MCF 10A (cell line): ENCODE measurements around the gene RDH5. TPM values are rescaled to one million over a fixed set of nuclear protein-coding genes. Genes with fewer than 3 reads are reported as not detected.

Source experiments
- BruUV-seq: library from RNA; stranded (reverse); fragments of 400-500 nt; replicated peaks from 2 replicates; lab custom pipeline; 2021; lab: Mats Ljungman, UMichigan
- CTCF ChIA-PET: fragments of 300-600 bp; sonication (Branson Sonifier 250); formaldehyde crosslinking; extraction: SDS; loops from one replicate; lab custom pipeline; 2021; ENCODE audit warnings: antibody characterized with exemption, inconsistent platforms; lab: Yijun Ruan, JAX
- POLR2A ChIA-PET: fragments of 300-600, 350-650 bp; sonication (Branson Sonifier 250); formaldehyde crosslinking; extraction: SDS; loops from one replicate; lab custom pipeline; 2020; ENCODE audit warnings: antibody characterized with exemption, inconsistent platforms; lab: Yijun Ruan, JAX
- DNase-seq: peaks from one replicate; pipeline ENCODE4 v3.0.0-alpha.2; 2018; ENCODE audit not compliant: unreplicated experiment
- H3K27ac Mint-ChIP-seq: one replicate; pipeline ENCODE4 v1.8.0; 2022; ENCODE audit warnings: mild to moderate bottlenecking, low read depth, mixed read lengths; ENCODE audit not compliant: unreplicated experiment
- H3K27me3 Mint-ChIP-seq: one replicate; pipeline ENCODE4 v1.8.0; 2022; ENCODE audit warnings: mixed read lengths; ENCODE audit not compliant: insufficient read depth, unreplicated experiment
- H3K36me3 Mint-ChIP-seq: one replicate; pipeline ENCODE4 v1.8.0; 2022; ENCODE audit warnings: mild to moderate bottlenecking, moderate library complexity, mixed read lengths; ENCODE audit not compliant: insufficient read depth, unreplicated experiment
- H3K4me1 Mint-ChIP-seq: one replicate; pipeline ENCODE4 v1.8.0; 2022; ENCODE audit warnings: mixed read lengths; ENCODE audit not compliant: insufficient read depth, unreplicated experiment
- H3K4me3 Mint-ChIP-seq: one replicate; pipeline ENCODE4 v1.8.0; 2022; ENCODE audit warnings: mild to moderate bottlenecking, moderate library complexity, mixed read lengths; ENCODE audit not compliant: unreplicated experiment
- H3K9me3 Mint-ChIP-seq: one replicate; pipeline ENCODE4 v1.8.0; 2022; ENCODE audit warnings: mixed read lengths; ENCODE audit not compliant: unreplicated experiment
- intact Hi-C: fragments of 100-400 bp; cut with micrococcal nuclease; formaldehyde crosslinking; loops from 2 replicates; pipeline ENCODE4 v1.14.1; 2022
- total RNA-seq: library from RNA; stranded (reverse); gene quantifications from 2 replicates; pipeline ENCODE4 v1.2.3, GENCODE V29; 2022
- TF ChIP-seq, protein P1 (sequence below): fragments of 200-600 bp; IDR thresholded peaks from one replicate; pipeline ENCODE4 v1.8.0; 2022; ENCODE audit warnings: antibody characterized with exemption, mild to moderate bottlenecking; ENCODE audit not compliant: unreplicated experiment

The RDH5 gene
- total RNA-seq, 1 experiment from 2014 or later, result 2.5 TPM

DNA sequence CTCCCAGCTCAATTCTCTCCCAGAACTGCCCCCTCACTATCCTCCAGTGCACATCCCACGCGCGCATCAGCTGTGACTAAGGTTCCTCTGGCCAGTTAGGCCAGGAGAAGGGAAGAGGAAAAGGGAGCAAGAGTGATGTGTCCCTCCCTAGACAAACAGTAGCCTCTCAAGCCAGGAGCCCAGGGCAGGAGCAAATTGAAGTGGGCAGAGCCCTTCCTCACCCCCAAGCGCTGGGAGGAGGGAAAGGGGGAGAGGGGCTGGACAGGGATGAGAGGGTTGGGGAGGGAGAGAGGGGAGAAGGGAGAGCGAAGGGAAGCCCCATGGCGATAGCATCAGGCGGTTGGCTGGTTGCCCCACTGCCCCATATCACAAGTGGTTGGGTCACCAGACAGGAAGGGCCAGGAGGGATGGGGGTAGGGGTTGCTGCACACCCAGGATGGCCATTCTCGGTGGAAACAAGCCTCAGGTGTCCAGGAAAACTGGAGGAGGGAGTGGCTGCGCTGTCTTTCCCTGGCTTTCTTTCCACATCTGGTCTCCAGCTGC is 7.5 kb downstream of the RDH5 start:
- peaks cover 22% of the 10 kb centered on the region for H3K4me1 Mint-ChIP-seq
- peak overlapping the region; percentile 76 for H3K4me3 Mint-ChIP-seq
- intact Hi-C loops, result loop anchor here (2.0 kb wide), 1 partner anchor 47 kb away; a partner anchor contains a TSS
- H3K27ac Mint-ChIP-seq, result peak overlapping the region; percentile 66
- H3K9me3 Mint-ChIP-seq, result no peaks in the 10 kb centered on the region
- TF ChIP-seq, protein P1, sequence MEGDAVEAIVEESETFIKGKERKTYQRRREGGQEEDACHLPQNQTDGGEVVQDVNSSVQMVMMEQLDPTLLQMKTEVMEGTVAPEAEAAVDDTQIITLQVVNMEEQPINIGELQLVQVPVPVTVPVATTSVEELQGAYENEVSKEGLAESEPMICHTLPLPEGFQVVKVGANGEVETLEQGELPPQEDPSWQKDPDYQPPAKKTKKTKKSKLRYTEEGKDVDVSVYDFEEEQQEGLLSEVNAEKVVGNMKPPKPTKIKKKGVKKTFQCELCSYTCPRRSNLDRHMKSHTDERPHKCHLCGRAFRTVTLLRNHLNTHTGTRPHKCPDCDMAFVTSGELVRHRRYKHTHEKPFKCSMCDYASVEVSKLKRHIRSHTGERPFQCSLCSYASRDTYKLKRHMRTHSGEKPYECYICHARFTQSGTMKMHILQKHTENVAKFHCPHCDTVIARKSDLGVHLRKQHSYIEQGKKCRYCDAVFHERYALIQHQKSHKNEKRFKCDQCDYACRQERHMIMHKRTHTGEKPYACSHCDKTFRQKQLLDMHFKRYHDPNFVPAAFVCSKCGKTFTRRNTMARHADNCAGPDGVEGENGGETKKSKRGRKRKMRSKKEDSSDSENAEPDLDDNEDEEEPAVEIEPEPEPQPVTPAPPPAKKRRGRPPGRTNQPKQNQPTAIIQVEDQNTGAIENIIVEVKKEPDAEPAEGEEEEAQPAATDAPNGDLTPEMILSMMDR, result no peak
- H3K27me3 Mint-ChIP-seq, result no peaks in the 10 kb centered on the region
- BruUV-seq, result no TSS peak
- peaks cover 48% of the 10 kb centered on the region for H3K36me3 Mint-ChIP-seq
- peak; percentile 43 for DNase-seq
- CTCF ChIA-PET, result interaction anchor here (0.7 kb wide), 2 partner anchors 28 to 138 kb away, joined by 3 to 5 read pairs; no protein-coding TSS in a partner anchor
- POLR2A ChIA-PET, result interaction anchor here (1.5 to 2.4 kb wide), 2 partner anchors 11 to 205 kb away, joined by 5 to 11 read pairs; partner anchors contain the start of gene BLOC1S1

DNA sequence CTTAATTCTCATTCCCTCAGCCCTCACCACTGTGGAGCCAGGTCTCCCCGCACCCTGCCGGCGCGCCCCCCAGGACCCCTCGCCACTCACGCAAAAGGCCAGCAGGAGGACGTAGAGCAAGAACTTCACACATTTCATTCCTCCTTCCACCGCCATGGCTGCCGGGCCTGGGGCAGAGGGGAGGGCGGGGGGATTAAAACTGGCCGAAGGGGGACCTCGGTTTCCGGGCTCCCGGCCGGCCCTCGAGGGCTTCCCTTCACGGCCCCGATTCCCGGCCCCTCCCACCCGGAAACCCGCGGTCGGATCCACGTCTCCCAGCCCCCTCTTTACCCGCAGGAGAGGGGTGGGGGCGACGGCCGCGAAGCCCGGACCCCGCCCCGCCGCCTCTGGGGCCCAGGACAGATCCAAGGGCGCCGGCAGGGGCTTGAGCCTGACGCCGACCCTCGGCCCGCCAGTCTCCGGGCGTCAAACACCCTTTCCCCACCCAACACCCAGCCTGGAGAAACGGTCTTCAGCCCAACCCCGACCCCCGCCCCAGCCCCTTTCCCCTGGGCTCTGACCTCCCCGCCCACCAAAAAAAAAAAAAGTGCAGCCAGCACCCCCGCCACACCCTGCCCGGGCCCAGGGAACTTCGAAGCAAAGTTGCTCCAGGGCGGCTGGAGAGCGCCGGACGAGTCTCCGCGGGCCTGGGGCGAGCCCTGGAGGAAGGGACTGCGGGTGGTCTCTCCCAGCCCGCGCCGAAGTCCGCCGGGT is 8.2 kb downstream of the RDH5 start:
- H3K27me3 Mint-ChIP-seq, result no peaks in the 10 kb centered on the region
- POLR2A ChIA-PET, result interaction anchor here (1.0 to 3.1 kb wide), 14 partner anchors 11 to 1403 kb away, joined by 3 to 41 read pairs (median 8); partner anchors contain the start of genes BLOC1S1, COPZ1, ORMDL2 and PYM1
- H3K9me3 Mint-ChIP-seq, result no peaks in the 10 kb centered on the region
- H3K4me3 Mint-ChIP-seq, result peak overlapping the region; percentile 76
- H3K4me1 Mint-ChIP-seq, result peaks cover 22% of the 10 kb centered on the region
- no TSS peak for BruUV-seq
- TF ChIP-seq, protein P1, result no peak
- H3K27ac Mint-ChIP-seq, result peak overlapping the region; percentile 82
- peaks cover 47% of the 10 kb centered on the region for H3K36me3 Mint-ChIP-seq
- intact Hi-C loops, result loop anchor here (2.0 kb wide), 1 partner anchor 48 kb away; a partner anchor contains a TSS
- CTCF ChIA-PET, result interaction anchor here (0.7 to 2.8 kb wide), 2 partner anchors 12 to 137 kb away, joined by 3 to 40 read pairs; no protein-coding TSS in a partner anchor
- peak; percentile 62 for DNase-seq

DNA sequence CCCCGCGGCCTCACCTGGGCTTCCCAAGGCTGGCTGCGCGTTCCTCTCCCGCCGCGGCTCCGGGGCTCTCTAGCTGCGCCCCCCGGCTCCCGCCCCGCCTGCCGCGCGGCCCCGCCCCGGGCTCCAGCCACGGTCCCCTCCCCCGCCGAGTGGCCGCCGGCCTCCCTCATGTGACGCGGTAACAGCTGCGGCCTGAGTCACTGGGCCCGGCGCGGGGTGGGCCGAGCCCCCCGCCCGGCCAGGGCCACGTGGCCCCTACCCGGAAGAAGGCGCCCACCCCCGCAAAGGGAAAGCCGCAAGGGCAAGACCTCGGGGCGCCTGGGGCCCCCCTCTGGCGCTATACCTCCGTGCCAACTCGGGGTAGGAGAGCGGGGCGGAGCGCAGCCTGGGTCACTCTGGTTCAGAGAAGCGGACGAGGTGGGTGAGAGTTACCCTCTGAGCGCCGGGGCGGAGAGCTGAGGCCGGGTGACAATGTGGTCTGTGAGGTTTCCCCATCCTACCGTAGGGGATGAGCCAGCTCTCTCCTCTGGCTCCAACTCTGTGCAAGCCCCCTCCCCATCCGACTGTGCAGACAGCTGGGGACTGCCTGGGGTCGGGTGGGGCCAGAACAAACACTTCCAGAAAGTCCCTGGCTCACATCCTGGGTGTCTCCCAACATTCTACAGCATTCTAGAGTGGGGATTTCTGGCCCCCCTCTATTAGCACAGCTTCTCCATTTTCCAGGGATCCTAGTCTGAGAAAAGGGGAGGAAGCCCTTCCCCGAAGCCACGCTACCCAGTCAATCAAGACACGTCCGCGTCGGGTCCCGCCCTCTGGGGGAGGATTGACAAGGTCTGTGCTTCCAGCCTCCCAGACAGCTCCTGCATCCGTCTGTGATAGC is 9.0 kb downstream of the RDH5 start, which contains the start of gene CD63:
TSS of gene CD63 (minus strand) at position 71 of the 880 bp plus-strand sequence. CDS start 668 bp downstream, outside the sequence.
- Mint-ChIP-seq H3K4me3 (peak within 1 kb of the TSS; percentile 76), H3K9me3 (no peaks in the 10 kb centered on the region), H3K27ac (peak within 1 kb of the TSS; percentile 82), H3K4me1 (peaks cover 22% of the 10 kb centered on the region), H3K36me3 (peaks cover 41% of the 10 kb centered on the region), H3K27me3 (no peaks in the 10 kb centered on the region)
- peak; percentile 93 for DNase-seq
- TF ChIP-seq, protein P1, result no peak
- CTCF ChIA-PET, result interaction anchor here (0.5 to 2.8 kb wide), 9 partner anchors 8 to 267 kb away, joined by 3 to 40 read pairs (median 3); partner anchors contain the start of gene BLOC1S1
- POLR2A ChIA-PET, result interaction anchor here (0.7 to 3.1 kb wide), 23 partner anchors 9 to 1404 kb away, joined by 3 to 41 read pairs (median 5); partner anchors contain the start of genes BLOC1S1, COPZ1, DNAJC14 and ORMDL2
- TSS peak; percentile 69 for BruUV-seq
- intact Hi-C loops, result loop anchor here (2.0 kb wide), 1 partner anchor 48 kb away; a partner anchor contains a TSS
